ENCODE results near the gene DCAF15. TPM values are rescaled to one million over a fixed set of nuclear protein-coding genes. Genes with fewer than 3 reads are reported as not detected.

The DCAF15 gene
- total and polyA plus RNA-seq, 2 experiments from 2014 or later, result 39.5 to 81.3 TPM

GRCh38 chr19:13909430-13909829 lies 42.9 kb upstream of the DCAF15 start:
- Histone ChIP-seq H3K4me3 (no peak overlapping the region), H3K4me2 (no peak overlapping the region), H3F3A (replicated peaks; ENCODE audit: low read depth) (no peaks in the 10 kb centered on the region), H3K79me2 (replicated peaks; ENCODE audit: insufficient read depth) (peaks cover 4% of the 10 kb centered on the region; the same call in 1 of the 2 replicates), H3K9me2 (ENCODE audit: insufficient read depth) (no peaks in the 10 kb centered on the region), H2AFZ (no peak overlapping the region), H3K36me3 (ENCODE audit: insufficient read depth) (peaks cover under 1% of the 10 kb centered on the region; the same call in 1 of the 2 replicates), H3K27ac (ENCODE audit: low read depth) (no peak overlapping the region), H3K27me3 (ENCODE audit: insufficient read depth) (peaks cover 10% of the 10 kb centered on the region; the same call in 1 of the 2 replicates), H3K4me1 (ENCODE audit: insufficient read depth) (0 out of 2 replicates have a peak, but pooled peaks cover 5% of the 10 kb centered on the region), H4K20me1 (replicated peaks; ENCODE audit: insufficient read depth) (no peaks in the 10 kb centered on the region)
- Mint-ChIP-seq H3K27me3 (ENCODE audit: insufficient read depth, low read depth, poor library complexity) (peaks cover 25% of the 10 kb centered on the region), H3K9me3 (peaks cover 4% of the 10 kb centered on the region; the same call in 2 of the 3 replicates), H3K4me3 (no peak overlapping the region), H3K36me3 (ENCODE audit: low read depth) (peaks cover 23% of the 10 kb centered on the region), H3K4me1 (peaks cover 5% of the 10 kb centered on the region; the same call in 2 of the 3 replicates), H3K27ac (no peak overlapping the region)
- TF ChIP-seq REST (IDR thresholded peaks at IDR 0.05; ENCODE audit: unreplicated experiment) (no peak), EZH2phosphoT487 (IDR thresholded peaks at IDR 0.05; ENCODE audit: unreplicated experiment) (no peak), NANOG (IDR thresholded peaks at IDR 0.05; ENCODE audit: borderline replicate concordance) (no peak), ZNF462 (CRISPR knock-in tag; IDR thresholded peaks at IDR 0.05) (no peak)
- ATAC-seq (no peak), DNase-seq (ENCODE audit: low spot score) (no peak)

Measured in GM23338 (cell line).